HG02642 (cell line): Measurements from ENCODE around the gene SLC39A1.
A peak's percentile ranks its signal among the peaks of the same experiment; 100 is the strongest.

Experiments used
- ATAC-seq: cut with Tn5 transposase; IDR thresholded peaks from one replicate; pipeline ENCODE4 v1.9.1; 2021; ENCODE audit warnings: mild to moderate bottlenecking; ENCODE audit not compliant: unreplicated experiment, poor library complexity

SLC39A1 gene

GRCh38 chr1:153954826-153955225, 8.5 kb downstream of the SLC39A1 start:
- ATAC-seq, result no peak

- no peak for ATAC-seq
These were observed 9.4 kb downstream of the SLC39A1 start for GRCh38 chr1:153953859-153954365.

- ATAC-seq, result no peak
These were observed 11.5 kb downstream of the SLC39A1 start for GRCh38 chr1:153951801-153952200.

- no peak for ATAC-seq
These were observed 12.2 kb downstream of the SLC39A1 start for GRCh38 chr1:153951183-153951582.

- ATAC-seq, result peak; percentile 72
These were observed 16.6 kb downstream of the SLC39A1 start, which contains the start of gene DENND4B for GRCh38 chr1:153946622-153947241. TSS of gene DENND4B (minus strand) at chr1:153946718. CDS start at chr1:153944374, 2,344 bp downstream.

- ATAC-seq, result peak; percentile 74
These were observed 17.3 kb downstream of the SLC39A1 start for GRCh38 chr1:153945795-153946621.

- ATAC-seq, result no peak
These were observed 18.1 kb downstream of the SLC39A1 start for GRCh38 chr1:153945131-153945794.

- ATAC-seq, result no peak
These were observed 18.6 kb downstream of the SLC39A1 start for GRCh38 chr1:153944827-153945117.

GRCh38 chr1:153944005-153944826, 19.1 kb downstream of the SLC39A1 start:
- ATAC-seq, result no peak

- no peak for ATAC-seq
These were observed 20.4 kb downstream of the SLC39A1 start for GRCh38 chr1:153942766-153943549.

- no peak for ATAC-seq
These were observed 21.3 kb downstream of the SLC39A1 start for GRCh38 chr1:153941826-153942725.

- ATAC-seq, result no peak
These were observed 22.6 kb downstream of the SLC39A1 start for GRCh38 chr1:153940756-153941155.

GRCh38 chr1:153939476-153939875, 23.9 kb downstream of the SLC39A1 start:
- ATAC-seq, result no peak

- no peak for ATAC-seq
These were observed 24.3 kb downstream of the SLC39A1 start for GRCh38 chr1:153938996-153939395.

- ATAC-seq, result no peak
These were observed 26.0 kb downstream of the SLC39A1 start for GRCh38 chr1:153937331-153937730.

- ATAC-seq, result no peak
These were observed 27.1 kb downstream of the SLC39A1 start for GRCh38 chr1:153936011-153936802.

GRCh38 chr1:153934746-153935145, 28.6 kb downstream of the SLC39A1 start:
- ATAC-seq, result no peak

GRCh38 chr1:153933955-153934354, 29.4 kb downstream of the SLC39A1 start:
- no peak for ATAC-seq
